GM18517 (cell line): ENCODE results near the gene TMEM204.

ENCODE experiments used
- ATAC-seq: cut with Tn5 transposase; IDR thresholded peaks from one replicate; pipeline ENCODE4 v1.9.1; 2021; ENCODE audit warnings: mild to moderate bottlenecking, moderate library complexity; ENCODE audit not compliant: unreplicated experiment

TMEM204 gene

GRCh38 chr16:1553946-1554825 lies 20.7 kb downstream of the TMEM204 start:
- no peak for ATAC-seq

GRCh38 chr16:1554826-1555445 lies 21.5 kb downstream of the TMEM204 start:
- ATAC-seq = no peak

GRCh38 chr16:1556254-1556653 lies 22.8 kb downstream of the TMEM204 start:
- ATAC-seq = no peak

- no peak for ATAC-seq
These were observed 23.6 kb downstream of the TMEM204 start for GRCh38 chr16:1557074-1557473.

- ATAC-seq = no peak
These were observed 24.1 kb downstream of the TMEM204 start for GRCh38 chr16:1557576-1557975.

GRCh38 chr16:1559446-1559975 lies 26.0 kb downstream of the TMEM204 start:
- ATAC-seq = no peak

- no peak for ATAC-seq
These were observed 26.7 kb downstream of the TMEM204 start for GRCh38 chr16:1560153-1560552.

GRCh38 chr16:1560866-1561265 lies 27.4 kb downstream of the TMEM204 start:
- ATAC-seq = no peak

- no peak for ATAC-seq
These were observed 27.8 kb downstream of the TMEM204 start for GRCh38 chr16:1561266-1561665.

GRCh38 chr16:1561836-1562235 lies 28.4 kb downstream of the TMEM204 start:
- no peak for ATAC-seq

GRCh38 chr16:1563786-1564185 lies 30.3 kb downstream of the TMEM204 start:
- no peak for ATAC-seq

GRCh38 chr16:1564325-1564724 lies 30.9 kb downstream of the TMEM204 start:
- no peak for ATAC-seq

- ATAC-seq = no peak
These were observed 31.8 kb downstream of the TMEM204 start for GRCh38 chr16:1565083-1565805.

- no peak for ATAC-seq
These were observed 34.5 kb downstream of the TMEM204 start for GRCh38 chr16:1567988-1568387.

- ATAC-seq = no peak
These were observed 37.7 kb downstream of the TMEM204 start for GRCh38 chr16:1571012-1571671.

- no peak for ATAC-seq
These were observed 39.2 kb downstream of the TMEM204 start for GRCh38 chr16:1572673-1573072.

- ATAC-seq = no peak
These were observed 39.8 kb downstream of the TMEM204 start for GRCh38 chr16:1573301-1573700.

- ATAC-seq = no peak
These were observed 42.1 kb downstream of the TMEM204 start for GRCh38 chr16:1575578-1575977.

- no peak for ATAC-seq
These were observed 45.7 kb downstream of the TMEM204 start for GRCh38 chr16:1579214-1579613.

- no peak for ATAC-seq
These were observed 46.8 kb downstream of the TMEM204 start for GRCh38 chr16:1580256-1580655.

GRCh38 chr16:1580956-1581355 lies 47.5 kb downstream of the TMEM204 start:
- ATAC-seq = no peak
